ENCODE results near the gene MYADM.

GRCh38 chr19:53884256-53884655, 16.6 kb downstream of the MYADM start:
- TF ChIP-seq, protein P1, sequence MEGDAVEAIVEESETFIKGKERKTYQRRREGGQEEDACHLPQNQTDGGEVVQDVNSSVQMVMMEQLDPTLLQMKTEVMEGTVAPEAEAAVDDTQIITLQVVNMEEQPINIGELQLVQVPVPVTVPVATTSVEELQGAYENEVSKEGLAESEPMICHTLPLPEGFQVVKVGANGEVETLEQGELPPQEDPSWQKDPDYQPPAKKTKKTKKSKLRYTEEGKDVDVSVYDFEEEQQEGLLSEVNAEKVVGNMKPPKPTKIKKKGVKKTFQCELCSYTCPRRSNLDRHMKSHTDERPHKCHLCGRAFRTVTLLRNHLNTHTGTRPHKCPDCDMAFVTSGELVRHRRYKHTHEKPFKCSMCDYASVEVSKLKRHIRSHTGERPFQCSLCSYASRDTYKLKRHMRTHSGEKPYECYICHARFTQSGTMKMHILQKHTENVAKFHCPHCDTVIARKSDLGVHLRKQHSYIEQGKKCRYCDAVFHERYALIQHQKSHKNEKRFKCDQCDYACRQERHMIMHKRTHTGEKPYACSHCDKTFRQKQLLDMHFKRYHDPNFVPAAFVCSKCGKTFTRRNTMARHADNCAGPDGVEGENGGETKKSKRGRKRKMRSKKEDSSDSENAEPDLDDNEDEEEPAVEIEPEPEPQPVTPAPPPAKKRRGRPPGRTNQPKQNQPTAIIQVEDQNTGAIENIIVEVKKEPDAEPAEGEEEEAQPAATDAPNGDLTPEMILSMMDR (IDR thresholded peaks at IDR 0.05; ENCODE audit: low read depth, low read length, poor library complexity, severe bottlenecking) = no peak
- TF ChIP-seq EZH2phosphoT487 (IDR thresholded peaks at IDR 0.05; ENCODE audit: borderline replicate concordance, low read length) = no peak
